ENCODE measurements around the gene PTPRN2. TPM values are rescaled to one million over a fixed set of nuclear protein-coding genes. Genes with fewer than 3 reads are reported as not detected.

The PTPRN2 gene
- total and polyA plus RNA-seq, 9 of the 15 experiments (the other 6 are each of a cell fraction or from before 2014, with no cell fraction given), result not detected

GRCh38 chr7:158015403-158016179 lies 572.0 kb downstream of the PTPRN2 start:
- no TSS peak for BruUV-seq (replicated peaks)
- POLR2A ChIA-PET, result no interaction called here
- no peaks in the 10 kb centered on the region for H3K79me2 ChIP-seq (ENCODE audit: control insufficient read depth, insufficient read depth, low read length)
- H3K4me2 ChIP-seq (ENCODE audit: insufficient read depth, low read length), result no peak overlapping the region
- intact Hi-C loops (cut with micrococcal nuclease) (no loop called here), in situ Hi-C loops (cut with MboI) (no loop called here)
- H3K9me1 ChIP-seq (ENCODE audit: control insufficient read depth, insufficient read depth, low read length), result no peaks in the 10 kb centered on the region
- CTCF ChIA-PET (ENCODE audit: low intra/inter-chr PET ratio), result no interaction called here
- ATAC-seq (no peak), FAIRE-seq (no peak), DNase-seq (ENCODE audit: extremely low read depth in 1 of 4, low spot score in 3 of 4) (no peak)
- no peak overlapping the region for H3K4me3 ChIP-seq
- H2AFZ ChIP-seq (ENCODE audit: low read depth, low read length), result no peak overlapping the region
- H3K9me3 ChIP-seq (replicated peaks; ENCODE audit: control insufficient read depth, insufficient read depth, low read depth, low read length), result no peaks in the 10 kb centered on the region
- H3K27ac ChIP-seq (ENCODE audit: extremely low read depth, low read depth, low read length), result no peak overlapping the region
- peaks cover 0 to 3% of the 10 kb centered on the region in 2 experiments; a peak in 1 of 5 replicates for H3K4me1 ChIP-seq (replicated peaks in 1 of 2; ENCODE audit: control insufficient read depth in 2 of 2, insufficient read depth in 2 of 2, low read length in 2 of 2)
- H3K27me3 ChIP-seq (ENCODE audit: control insufficient read depth in 2 of 2, insufficient read depth in 2 of 2, low read length in 2 of 2), result peaks cover 34 to 55% of the 10 kb centered on the region in 2 experiments; a peak in 4 of 5 replicates
- WGBS (ENCODE audit: insufficient coverage, low coverage, missing lambda C conversion rate), result under 1% methylated on average over 21 of the region's 21 CpGs
- no peak overlapping the region for H3K9ac ChIP-seq (ENCODE audit: insufficient read depth in 1 of 2, low read depth in 2 of 2, low read length in 2 of 2)
- H4K20me1 ChIP-seq (replicated peaks; ENCODE audit: control insufficient read depth, insufficient read depth, low read length), result peaks cover under 1% of the 10 kb centered on the region; the same call in 1 of the 2 replicates
- H3K36me3 ChIP-seq (ENCODE audit: control insufficient read depth, insufficient read depth, low read length), result no peaks in the 10 kb centered on the region
- no peak for TF ChIP-seq KAT7 (CRISPR knock-in tag; IDR thresholded peaks at IDR 0.05; ENCODE audit: borderline replicate concordance)
- TF ChIP-seq ELF1 (tag; IDR thresholded peaks at IDR 0.05), result no peak
- no peak for TF ChIP-seq NBN (IDR thresholded peaks at IDR 0.05; ENCODE audit: low read depth)
- TF ChIP-seq ZNF143 (CRISPR knock-in tag; IDR thresholded peaks at IDR 0.05), result no peak
- TF ChIP-seq E2F4 (CRISPR knock-in tag; IDR thresholded peaks at IDR 0.05; ENCODE audit: low read depth), result no peak
- TF ChIP-seq ZNF280A (IDR thresholded peaks at IDR 0.05; ENCODE audit: low read depth, partially characterized antibody), result no peak
- TF ChIP-seq RFX7 (CRISPR knock-in tag; IDR thresholded peaks at IDR 0.05), result no peak
- TF ChIP-seq SAFB2 (IDR thresholded peaks at IDR 0.05; ENCODE audit: borderline replicate concordance, low read depth, low read length, severe bottlenecking), result no peak
- no peak for TF ChIP-seq MNT (conservative IDR thresholded peaks at IDR 0.05)
- TF ChIP-seq ZNF263 (CRISPR knock-in tag; IDR thresholded peaks at IDR 0.05; ENCODE audit: borderline replicate concordance), result no peak
- TF ChIP-seq ZNF609 (CRISPR knock-in tag; IDR thresholded peaks at IDR 0.05; ENCODE audit: borderline replicate concordance), result no peak
- no peak for TF ChIP-seq TCFL5 (CRISPR knock-in tag; conservative IDR thresholded peaks at IDR 0.05)
